Tibial nerve (tissue), 4 donors: ENCODE measurements around the gene YEATS4. TPM values are rescaled to one million over a fixed set of nuclear protein-coding genes. Genes with fewer than 3 reads are reported as not detected.

ENCODE experiments used
- DNase-seq, 2 donors: peaks; one replicate each; pipeline ENCODE4 v3.0.0-alpha.2; 2019; ENCODE audit warnings: low spot score in 2 of 2
- H3K27ac ChIP-seq, 4 donors: fragments of 200-600 bp; sonication (generic) in 3 of 4; one replicate each; pipeline ENCODE4 v1.5.1; 2017 to 2019; ENCODE audit warnings: mild to moderate bottlenecking in 1 of 4
- H3K27me3 ChIP-seq, 2 donors: fragments of 200-600 bp; sonication (generic) in 1 of 2; one replicate each; pipeline versions ENCODE4 v1.5.1 to v1.6.0; 2017 to 2019
- H3K36me3 ChIP-seq, 3 donors: fragments of 200-600 bp; sonication (generic); one replicate each; pipeline ENCODE4 v1.5.1; 2018 to 2019
- H3K4me1 ChIP-seq, 4 donors: fragments of 200-600 bp; sonication (generic) in 3 of 4; one replicate each; pipeline ENCODE4 v1.5.1; 2017 to 2019
- H3K4me3 ChIP-seq, 4 donors: fragments of 200-600 bp; sonication (generic) in 3 of 4; one replicate each; pipeline ENCODE4 v1.5.1; 2017 to 2019; ENCODE audit warnings: mild to moderate bottlenecking in 1 of 4, moderate library complexity in 1 of 4
- H3K9me3 ChIP-seq, 4 donors: fragments of 200-600 bp; sonication (generic) in 3 of 4; one replicate each; pipeline ENCODE4 v1.5.1; 2017 to 2019
- CTCF ChIP-seq, 5 experiments: fragments of 200-600 bp in 3 of 5; fragments of 450-650 bp in 2 of 5; sonication (generic) in 3 of 5; IDR thresholded peaks; one replicate each; pipeline ENCODE4 v1.5.1; 2016 to 2019; ENCODE audit warnings: antibody characterized with exemption in 5 of 5, mild to moderate bottlenecking in 3 of 5, moderate library complexity in 2 of 5
- EP300 ChIP-seq, 2 donors: sonication (generic); formaldehyde crosslinking; IDR thresholded peaks; one replicate each; pipeline ENCODE4 v1.6.1; 2017; ENCODE audit warnings: antibody characterized with exemption in 2 of 2, mild to moderate bottlenecking in 1 of 2
- POLR2A ChIP-seq, 2 donors: fragments of 450-650 bp; IDR thresholded peaks; one replicate each; pipeline ENCODE4 v1.6.1; 2017; ENCODE audit warnings: antibody characterized with exemption in 2 of 2, mild to moderate bottlenecking in 2 of 2, moderate library complexity in 2 of 2
- WGBS, 2 donors: methylation state at CpG; one replicate each; pipeline ENCODE4 v1.1.5; 2018; 5-methylcytosine and 5-hydroxymethylcytosine counted together
- total RNA-seq, 4 donors: library from RNA; depleted of rRNA; stranded (reverse); fragments of >200 nt; gene quantifications; one replicate each; pipeline ENCODE4 v1.1.0, GENCODE V29; 2016

YEATS4 gene
- total RNA-seq, 4 donors from 2014 or later: 18.6 to 66.1 (median 55.0) TPM

- no peak overlapping the region for H3K4me3 ChIP-seq
- H3K4me1 ChIP-seq: peaks cover 0 to 11% (median 7%) of the 10 kb centered on the region in 4 donors
- DNase-seq: no peak
- peak overlapping the region in 3 of 4 donors; percentile 41 to 60 (median 48) for H3K27ac ChIP-seq
- WGBS, 2 donors: 66 to 68% methylated on average over 3 of the region's 3 CpGs
- no peaks in the 10 kb centered on the region for H3K9me3 ChIP-seq
- no peaks in the 10 kb centered on the region for H3K27me3 ChIP-seq
- no peaks in the 10 kb centered on the region for H3K36me3 ChIP-seq
- TF ChIP-seq POLR2A (IDR thresholded peaks at IDR 0.05) (no peak), EP300 (IDR thresholded peaks at IDR 0.05) (peak in 1 of 2 donors; percentile 74)
Measured at GRCh38 chr12:69338120-69338859, 21.3 kb upstream of the YEATS4 start.

GRCh38 chr12:69338936-69339335 lies 20.6 kb upstream of the YEATS4 start:
- no peak for DNase-seq
- Histone ChIP-seq H3K27ac (peak overlapping the region in 2 of 4 donors; percentile 1 to 60), H3K27me3 (no peaks in the 10 kb centered on the region), H3K4me1 (peaks cover 0 to 11% (median 7%) of the 10 kb centered on the region in 4 donors), H3K4me3 (no peak overlapping the region), H3K9me3 (no peaks in the 10 kb centered on the region), H3K36me3 (no peaks in the 10 kb centered on the region)
- no peak for TF ChIP-seq EP300 (IDR thresholded peaks at IDR 0.05)
- TF ChIP-seq POLR2A (IDR thresholded peaks at IDR 0.05): no peak
- no peak for TF ChIP-seq CTCF (IDR thresholded peaks at IDR 0.05)

GRCh38 chr12:69339999-69340398 lies 19.5 kb upstream of the YEATS4 start:
- Histone ChIP-seq H3K9me3 (no peaks in the 10 kb centered on the region), H3K4me1 (peaks cover 0 to 11% (median 7%) of the 10 kb centered on the region in 4 donors), H3K27me3 (no peaks in the 10 kb centered on the region), H3K4me3 (no peak overlapping the region), H3K27ac (no peak overlapping the region), H3K36me3 (no peaks in the 10 kb centered on the region)
- DNase-seq: no peak
- 86 to 92% methylated on average over 2 of the region's 2 CpGs for WGBS, 2 donors
- TF ChIP-seq POLR2A (IDR thresholded peaks at IDR 0.05) (no peak), CTCF (IDR thresholded peaks at IDR 0.05) (no peak), EP300 (IDR thresholded peaks at IDR 0.05) (no peak)

GRCh38 chr12:69341328-69341727 lies 18.2 kb upstream of the YEATS4 start:
- Histone ChIP-seq H3K4me3 (no peak overlapping the region), H3K27me3 (no peaks in the 10 kb centered on the region), H3K9me3 (no peaks in the 10 kb centered on the region), H3K36me3 (no peaks in the 10 kb centered on the region), H3K27ac (no peak overlapping the region), H3K4me1 (peaks cover 0 to 11% (median 7%) of the 10 kb centered on the region in 4 donors)
- WGBS, 2 donors: 57 to 76% methylated on average over 5 of the region's 5 CpGs
- no peak for DNase-seq
- no peak for TF ChIP-seq EP300 (IDR thresholded peaks at IDR 0.05)
- TF ChIP-seq POLR2A (IDR thresholded peaks at IDR 0.05): no peak
- TF ChIP-seq CTCF (IDR thresholded peaks at IDR 0.05): no peak

- WGBS, 2 donors: 58 to 63% methylated on average over 2 of the region's 2 CpGs
- TF ChIP-seq EP300 (IDR thresholded peaks at IDR 0.05) (no peak), CTCF (IDR thresholded peaks at IDR 0.05) (no peak), POLR2A (IDR thresholded peaks at IDR 0.05) (no peak)
- Histone ChIP-seq H3K4me3 (no peak overlapping the region), H3K36me3 (no peaks in the 10 kb centered on the region), H3K9me3 (no peaks in the 10 kb centered on the region), H3K4me1 (peaks cover 0 to 11% (median 7%) of the 10 kb centered on the region in 4 donors), H3K27me3 (no peaks in the 10 kb centered on the region), H3K27ac (no peak overlapping the region)
- DNase-seq: no peak
Measured at GRCh38 chr12:69342421-69342820, 17.1 kb upstream of the YEATS4 start.
